ENCODE measurements around the gene POU4F1. TPM values are rescaled to one million over a fixed set of nuclear protein-coding genes. Genes with fewer than 3 reads are reported as not detected.

Gene POU4F1
- total RNA-seq, 1 donor from 2014 or later, result not detected

DNA sequence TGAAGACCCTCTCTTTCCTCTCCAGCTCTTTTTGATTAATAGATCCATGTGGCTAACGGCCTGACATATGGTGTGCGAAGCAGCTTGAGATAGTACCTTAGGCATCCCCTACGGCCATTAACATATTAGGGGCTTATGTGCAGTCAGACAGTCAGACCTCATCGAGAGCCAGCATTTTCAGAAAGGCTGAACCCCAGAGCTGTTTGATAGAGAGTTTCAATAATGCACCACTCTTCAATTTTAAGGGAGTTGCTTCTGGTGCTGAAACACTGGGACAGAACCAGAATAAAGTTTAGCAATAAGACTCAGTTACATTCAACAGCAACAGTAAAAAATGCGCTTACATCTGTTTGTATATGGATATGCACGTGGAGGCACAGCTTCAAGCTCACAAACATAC lies 10.8 kb downstream of the POU4F1 start:
- Histone ChIP-seq H3K4me1 (peaks cover 4 to 5% of the 10 kb centered on the region in 2 donors), H3K4me3 (no peak overlapping the region), H3K36me3 (no peaks in the 10 kb centered on the region), H3K27me3 (peaks cover 42% of the 10 kb centered on the region), H3K9me3 (no peaks in the 10 kb centered on the region), H3K27ac (no peak overlapping the region)
- intact Hi-C loops (cut with DNase I), result no loop called here
- no peak for DNase-seq (ENCODE audit: low spot score in 2 of 2)
- TF ChIP-seq, protein P1, sequence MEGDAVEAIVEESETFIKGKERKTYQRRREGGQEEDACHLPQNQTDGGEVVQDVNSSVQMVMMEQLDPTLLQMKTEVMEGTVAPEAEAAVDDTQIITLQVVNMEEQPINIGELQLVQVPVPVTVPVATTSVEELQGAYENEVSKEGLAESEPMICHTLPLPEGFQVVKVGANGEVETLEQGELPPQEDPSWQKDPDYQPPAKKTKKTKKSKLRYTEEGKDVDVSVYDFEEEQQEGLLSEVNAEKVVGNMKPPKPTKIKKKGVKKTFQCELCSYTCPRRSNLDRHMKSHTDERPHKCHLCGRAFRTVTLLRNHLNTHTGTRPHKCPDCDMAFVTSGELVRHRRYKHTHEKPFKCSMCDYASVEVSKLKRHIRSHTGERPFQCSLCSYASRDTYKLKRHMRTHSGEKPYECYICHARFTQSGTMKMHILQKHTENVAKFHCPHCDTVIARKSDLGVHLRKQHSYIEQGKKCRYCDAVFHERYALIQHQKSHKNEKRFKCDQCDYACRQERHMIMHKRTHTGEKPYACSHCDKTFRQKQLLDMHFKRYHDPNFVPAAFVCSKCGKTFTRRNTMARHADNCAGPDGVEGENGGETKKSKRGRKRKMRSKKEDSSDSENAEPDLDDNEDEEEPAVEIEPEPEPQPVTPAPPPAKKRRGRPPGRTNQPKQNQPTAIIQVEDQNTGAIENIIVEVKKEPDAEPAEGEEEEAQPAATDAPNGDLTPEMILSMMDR (IDR thresholded peaks at IDR 0.05), result no peak

DNA sequence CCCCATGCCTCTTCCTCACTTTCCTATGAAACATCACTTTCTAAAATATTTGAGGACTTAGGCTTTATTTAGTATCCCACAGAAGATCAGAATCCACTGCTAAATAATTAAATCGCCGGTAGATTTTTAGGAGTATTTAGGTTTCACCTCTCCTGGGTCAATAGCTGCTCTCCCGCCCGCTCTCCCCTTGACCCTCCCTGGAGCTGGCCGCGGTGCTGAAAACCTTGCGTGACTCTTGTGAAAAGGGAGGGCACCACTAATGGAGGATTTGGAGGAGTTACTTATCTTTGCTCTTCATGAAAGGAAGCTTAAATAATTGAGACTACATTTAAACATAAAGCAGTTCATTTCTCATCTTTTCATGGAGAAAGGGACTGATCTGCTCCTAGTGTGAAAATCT lies 14.1 kb downstream of the POU4F1 start:
- no peak overlapping the region for H3K27ac ChIP-seq
- H3K4me3 ChIP-seq, result no peak overlapping the region
- intact Hi-C loops (cut with DNase I), result no loop called here
- TF ChIP-seq, protein P1 (IDR thresholded peaks at IDR 0.05), result no peak
- no peak for DNase-seq (ENCODE audit: low spot score in 2 of 2)
- H3K9me3 ChIP-seq, result no peaks in the 10 kb centered on the region
- peaks cover 16% of the 10 kb centered on the region for H3K27me3 ChIP-seq
- H3K36me3 ChIP-seq, result no peaks in the 10 kb centered on the region
- H3K4me1 ChIP-seq, result no peaks in the 10 kb centered on the region

DNA sequence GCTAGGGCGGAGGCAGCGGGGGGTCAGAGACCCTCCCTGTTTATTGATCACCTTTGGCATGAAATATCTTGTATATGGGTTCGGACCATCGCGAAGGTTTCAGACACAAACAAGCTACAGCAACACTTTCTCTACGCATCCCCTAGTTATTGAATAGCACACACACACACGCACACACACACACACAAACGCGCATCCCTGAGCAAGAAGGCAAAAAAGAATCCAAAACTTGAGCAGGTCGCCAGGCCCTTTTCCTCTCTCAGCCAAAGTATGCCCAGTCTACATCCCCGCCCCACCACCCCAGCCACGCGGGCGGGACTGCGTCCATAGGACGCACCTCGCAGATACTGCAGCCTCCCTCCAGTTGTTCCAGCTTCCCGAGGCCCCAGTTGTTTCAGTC lies 16.0 kb downstream of the POU4F1 start:
- H3K27ac ChIP-seq, result no peak overlapping the region
- intact Hi-C loops (cut with DNase I), result no loop called here
- no peaks in the 10 kb centered on the region for H3K9me3 ChIP-seq
- TF ChIP-seq, protein P1 (IDR thresholded peaks at IDR 0.05), result no peak
- H3K36me3 ChIP-seq, result no peaks in the 10 kb centered on the region
- no peaks in the 10 kb centered on the region for H3K4me1 ChIP-seq
- DNase-seq (ENCODE audit: low spot score in 2 of 2), result no peak
- peaks cover 4% of the 10 kb centered on the region for H3K27me3 ChIP-seq
- H3K4me3 ChIP-seq, result no peak overlapping the region

DNA sequence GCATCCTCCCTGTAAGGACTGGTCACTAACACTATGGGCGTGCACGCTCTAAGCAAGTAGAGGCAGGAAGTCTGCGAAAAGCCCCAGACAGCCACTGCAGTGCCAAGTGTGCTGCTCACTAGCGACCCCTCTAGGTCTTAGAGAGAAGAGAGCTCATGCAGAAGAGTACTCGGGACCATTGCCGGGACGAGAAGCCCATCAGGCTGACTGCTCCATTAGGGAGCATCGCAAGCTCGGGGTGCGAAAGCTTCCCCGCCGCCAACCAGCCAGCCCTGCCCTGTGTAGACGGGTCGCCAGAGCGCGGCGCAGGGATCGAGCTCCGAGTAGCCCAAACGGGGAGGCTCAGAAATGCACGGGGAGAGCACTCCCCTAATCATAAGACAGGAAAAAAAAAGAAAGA lies 16.6 kb downstream of the POU4F1 start:
- intact Hi-C loops (cut with DNase I), result no loop called here
- TF ChIP-seq, protein P1 (IDR thresholded peaks at IDR 0.05), result no peak
- no peaks in the 10 kb centered on the region for H3K36me3 ChIP-seq
- no peaks in the 10 kb centered on the region for H3K9me3 ChIP-seq
- H3K27ac ChIP-seq, result no peak overlapping the region
- peaks cover 4% of the 10 kb centered on the region for H3K27me3 ChIP-seq
- no peaks in the 10 kb centered on the region for H3K4me1 ChIP-seq
- DNase-seq (ENCODE audit: low spot score in 2 of 2), result no peak
- no peak overlapping the region for H3K4me3 ChIP-seq

DNA sequence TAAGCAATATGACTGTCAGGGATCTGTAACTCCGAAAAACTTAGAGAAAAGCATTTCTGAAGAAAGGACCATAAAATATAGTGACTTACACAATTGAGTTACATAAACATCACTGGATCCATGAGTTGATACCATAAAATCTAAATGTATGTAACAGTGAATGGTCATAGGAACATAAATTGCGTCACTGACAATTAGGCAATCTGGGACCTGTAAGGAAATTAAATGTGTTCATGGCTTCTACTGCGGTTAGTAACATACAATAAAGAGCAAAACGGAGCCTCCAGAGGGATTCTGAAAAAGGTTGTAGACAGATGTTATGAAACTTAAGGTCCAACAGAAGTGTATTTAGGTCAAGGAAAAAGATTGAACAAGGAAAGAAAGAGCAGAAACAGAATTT lies 27.1 kb downstream of the POU4F1 start:
- Histone ChIP-seq H3K27me3 (no peaks in the 10 kb centered on the region), H3K9me3 (no peaks in the 10 kb centered on the region), H3K4me1 (no peaks in the 10 kb centered on the region), H3K4me3 (no peak overlapping the region), H3K36me3 (no peaks in the 10 kb centered on the region), H3K27ac (no peak overlapping the region)
- intact Hi-C loops (cut with DNase I), result no loop called here
- TF ChIP-seq, protein P1 (IDR thresholded peaks at IDR 0.05), result no peak
- DNase-seq (ENCODE audit: low spot score in 2 of 2), result no peak

DNA sequence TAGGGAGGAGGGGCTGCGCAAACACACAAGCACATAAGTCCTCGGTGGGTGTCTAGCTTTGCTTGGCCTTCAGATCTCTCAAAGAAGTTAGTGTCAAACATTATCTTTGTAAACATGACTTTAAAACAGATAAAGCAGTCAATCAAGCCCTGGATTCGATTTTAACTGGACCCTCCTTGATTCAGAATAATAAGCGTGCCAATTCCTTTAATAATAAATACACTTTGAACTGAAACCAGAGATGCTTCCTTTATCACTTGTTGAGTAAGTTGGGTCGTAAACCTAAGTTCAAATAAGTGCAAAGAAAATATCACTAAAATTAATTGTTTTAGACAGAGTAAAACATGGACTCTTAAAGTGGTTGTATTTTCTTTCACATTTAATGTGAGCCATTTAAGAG lies 30.9 kb downstream of the POU4F1 start:
- no peak overlapping the region for H3K4me3 ChIP-seq
- no peak for DNase-seq (ENCODE audit: low spot score in 2 of 2)
- H3K4me1 ChIP-seq, result no peaks in the 10 kb centered on the region
- intact Hi-C loops (cut with DNase I), result no loop called here
- H3K27ac ChIP-seq, result no peak overlapping the region
- no peaks in the 10 kb centered on the region for H3K36me3 ChIP-seq
- H3K27me3 ChIP-seq, result no peaks in the 10 kb centered on the region
- TF ChIP-seq, protein P1 (IDR thresholded peaks at IDR 0.05), result no peak
- H3K9me3 ChIP-seq, result no peaks in the 10 kb centered on the region
